Measurements from ENCODE around the gene LRRC26. TPM values are rescaled to one million over a fixed set of nuclear protein-coding genes. Genes with fewer than 3 reads are reported as not detected.
"Not testable (repeated sequence)": the region's sequence is repeated elsewhere in the genome, so short reads cannot be mapped to it uniquely, and the experiment has no call there.

Gene LRRC26
- total RNA-seq, 1 experiment from 2014 or later = not detected

DNA sequence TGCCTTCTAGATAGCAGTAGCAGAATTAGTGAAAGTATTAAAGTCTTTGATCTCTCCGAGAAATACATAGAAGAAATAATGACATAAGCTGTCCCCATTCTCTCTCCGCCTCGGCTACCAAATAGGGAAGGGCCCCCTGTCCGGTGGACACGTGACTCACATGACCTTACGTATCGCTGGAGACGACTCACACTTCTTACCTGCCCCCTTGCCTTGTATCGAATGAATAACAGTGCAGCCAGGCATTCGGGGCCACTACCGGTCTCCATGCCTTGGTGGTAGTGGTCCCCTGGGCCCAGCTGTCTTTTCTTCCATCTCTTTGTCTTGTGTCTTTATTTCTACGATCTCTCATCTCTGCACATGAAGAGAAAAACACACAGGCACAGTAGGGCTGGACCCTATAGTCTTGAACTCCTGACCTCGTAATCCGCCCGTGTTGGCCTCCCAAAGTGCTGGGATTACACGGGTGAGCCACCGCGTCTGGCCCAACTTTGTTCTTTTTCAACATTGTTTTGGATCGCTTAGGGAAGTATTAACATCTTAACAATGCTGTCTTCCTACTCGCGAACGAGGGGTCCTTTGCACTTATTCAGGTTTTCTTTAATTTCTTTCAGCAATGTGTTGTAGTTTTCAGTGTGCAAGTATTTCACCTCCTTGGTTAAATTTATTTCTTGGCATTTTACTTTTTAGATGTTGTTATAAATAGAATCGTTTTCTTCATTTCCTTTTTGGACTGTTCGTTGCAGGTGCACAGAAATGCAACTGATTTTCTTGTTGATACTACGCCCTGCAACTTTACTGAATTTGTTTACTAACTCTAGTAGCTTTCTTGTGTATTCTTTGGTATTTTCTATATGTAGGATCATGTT, 47.7 kb downstream of the LRRC26 start:
- BruUV-seq (replicated peaks); H3K36me3 Mint-ChIP-seq (ENCODE audit: insufficient read depth, unreplicated experiment); H3K4me3 Mint-ChIP-seq (ENCODE audit: unreplicated experiment); H3K27me3 Mint-ChIP-seq (ENCODE audit: insufficient read depth, unreplicated experiment); H3K27ac Mint-ChIP-seq (ENCODE audit: low read depth, unreplicated experiment); intact Hi-C loops (cut with micrococcal nuclease); H3K9me3 Mint-ChIP-seq (ENCODE audit: unreplicated experiment); DNase-seq (ENCODE audit: unreplicated experiment): not testable (repeated sequence)
- ChIA-PET POLR2A (interaction anchor here (1.0 to 1.6 kb wide), 3 partner anchors 35 to 119 kb away, joined by 3 to 4 read pairs (median 4); partner anchors contain the start of genes MAN1B1, SSNA1 and TUBB4B), CTCF (interaction anchor here (0.6 to 2.4 kb wide), 3 partner anchors 65 to 459 kb away, joined by 3 to 14 read pairs (median 3); partner anchors contain the start of gene RNF224)
- H3K4me1 Mint-ChIP-seq (ENCODE audit: insufficient read depth, unreplicated experiment) = peaks cover 11% of the 10 kb centered on the region

Small RNA genes within 50 kb of the gene (microRNA-seq; reads per million reads assigned to microRNA genes)
- gene MIR3621 = not detected

Other genes starting within 250 kb of the LRRC26 start
- gene FBXW5, start 225.3 kb downstream of the LRRC26 start, total RNA-seq (2022) = 88.8 and 100 TPM in 2 replicates
- 1.0 and 1.1 TPM in 2 replicates for gene C8G, start 224.8 kb downstream of the LRRC26 start, total RNA-seq (2022)
- 0.86 and 1.2 TPM in 2 replicates for gene LCN12, start 217.8 kb downstream of the LRRC26 start, total RNA-seq (2022)
- 1.1 and 1.8 TPM in 2 replicates for gene PTGDS, start 192.5 kb downstream of the LRRC26 start, total RNA-seq (2022)
- not detected in 2 replicates for gene LCNL1, start 187.1 kb downstream of the LRRC26 start, total RNA-seq (2022)
- 43.6 and 57.9 TPM in 2 replicates for gene PAXX, start 177.6 kb downstream of the LRRC26 start, total RNA-seq (2022)
- gene CLIC3, start 173.5 kb downstream of the LRRC26 start, total RNA-seq (2022) = 1.2 and 4.2 TPM in 2 replicates
- 20.0 and 21.7 TPM in 2 replicates for gene ABCA2, start 141.8 kb downstream of the LRRC26 start, total RNA-seq (2022)
- gene FUT7, start 138.0 kb downstream of the LRRC26 start, total RNA-seq (2022) = 0.12 TPM in 1 of 2 replicates, not detected in the other
- 161 and 171 TPM in 2 replicates for gene NPDC1, start 123.9 kb downstream of the LRRC26 start, total RNA-seq (2022)
- 13.4 and 31.5 TPM in 2 replicates for gene ENTPD2, start 116.0 kb downstream of the LRRC26 start, total RNA-seq (2022)
- gene SAPCD2, start 99.5 kb downstream of the LRRC26 start, total RNA-seq (2022) = 5.7 and 15.7 TPM in 2 replicates
- 1.0 and 3.7 TPM in 2 replicates for gene UAP1L1, start 92.5 kb downstream of the LRRC26 start, total RNA-seq (2022)
- 46.5 and 49.1 TPM in 2 replicates for gene MAN1B1, start 83.1 kb downstream of the LRRC26 start, total RNA-seq (2022)
- gene DPP7, start 55.3 kb downstream of the LRRC26 start, total RNA-seq (2022) = 139 and 157 TPM in 2 replicates
- 0.61 and 1.4 TPM in 2 replicates for gene GRIN1, start 30.9 kb downstream of the LRRC26 start, total RNA-seq (2022)
- not detected in 2 replicates for gene TMEM210, start 2.0 kb upstream of the LRRC26 start, total RNA-seq (2022)
- 42.1 and 43.6 TPM in 2 replicates for gene ANAPC2, start 18.5 kb upstream of the LRRC26 start, total RNA-seq (2022)
- gene SSNA1, start 18.6 kb upstream of the LRRC26 start, total RNA-seq (2022) = 81.4 and 82.6 TPM in 2 replicates
- gene TPRN, start 30.7 kb upstream of the LRRC26 start, total RNA-seq (2022) = 12.6 and 13.4 TPM in 2 replicates
- gene TMEM203, start 35.6 kb upstream of the LRRC26 start, total RNA-seq (2022) = 31.4 and 35.6 TPM in 2 replicates
- 16.6 and 18.0 TPM in 2 replicates for gene NDOR1, start 35.6 kb upstream of the LRRC26 start, total RNA-seq (2022)
- 2.5 and 3.1 TPM in 2 replicates for gene RNF208, start 52.2 kb upstream of the LRRC26 start, total RNA-seq (2022)
- 1.4 and 1.8 TPM in 2 replicates for gene CYSRT1, start 55.1 kb upstream of the LRRC26 start, total RNA-seq (2022)
- gene RNF224, start 57.5 kb upstream of the LRRC26 start, total RNA-seq (2022) = 0.16 and 0.44 TPM in 2 replicates
- not detected in 2 replicates for gene SLC34A3, start 60.9 kb upstream of the LRRC26 start, total RNA-seq (2022)
- 171 and 180 TPM in 2 replicates for gene TUBB4B, start 71.2 kb upstream of the LRRC26 start, total RNA-seq (2022)
- not detected in 2 replicates for gene STPG3, start 81.2 kb upstream of the LRRC26 start, total RNA-seq (2022)
- 38.0 and 40.5 TPM in 2 replicates for gene NELFB, start 85.3 kb upstream of the LRRC26 start, total RNA-seq (2022)
- gene TOR4A, start 107.7 kb upstream of the LRRC26 start, total RNA-seq (2022) = 20.6 and 21.9 TPM in 2 replicates
- 1.4 and 2.2 TPM in 2 replicates for gene NRARP, start 132.2 kb upstream of the LRRC26 start, total RNA-seq (2022)